ENCODE measurements around the gene DMRTC2. TPM values are rescaled to one million over a fixed set of nuclear protein-coding genes. Genes with fewer than 3 reads are reported as not detected.

Gene DMRTC2
- total and polyA plus RNA-seq, 9 of the 15 experiments (the other 6 are each of a cell fraction or from before 2014, with no cell fraction given), result 0.03 TPM; not detected in 8

DNA sequence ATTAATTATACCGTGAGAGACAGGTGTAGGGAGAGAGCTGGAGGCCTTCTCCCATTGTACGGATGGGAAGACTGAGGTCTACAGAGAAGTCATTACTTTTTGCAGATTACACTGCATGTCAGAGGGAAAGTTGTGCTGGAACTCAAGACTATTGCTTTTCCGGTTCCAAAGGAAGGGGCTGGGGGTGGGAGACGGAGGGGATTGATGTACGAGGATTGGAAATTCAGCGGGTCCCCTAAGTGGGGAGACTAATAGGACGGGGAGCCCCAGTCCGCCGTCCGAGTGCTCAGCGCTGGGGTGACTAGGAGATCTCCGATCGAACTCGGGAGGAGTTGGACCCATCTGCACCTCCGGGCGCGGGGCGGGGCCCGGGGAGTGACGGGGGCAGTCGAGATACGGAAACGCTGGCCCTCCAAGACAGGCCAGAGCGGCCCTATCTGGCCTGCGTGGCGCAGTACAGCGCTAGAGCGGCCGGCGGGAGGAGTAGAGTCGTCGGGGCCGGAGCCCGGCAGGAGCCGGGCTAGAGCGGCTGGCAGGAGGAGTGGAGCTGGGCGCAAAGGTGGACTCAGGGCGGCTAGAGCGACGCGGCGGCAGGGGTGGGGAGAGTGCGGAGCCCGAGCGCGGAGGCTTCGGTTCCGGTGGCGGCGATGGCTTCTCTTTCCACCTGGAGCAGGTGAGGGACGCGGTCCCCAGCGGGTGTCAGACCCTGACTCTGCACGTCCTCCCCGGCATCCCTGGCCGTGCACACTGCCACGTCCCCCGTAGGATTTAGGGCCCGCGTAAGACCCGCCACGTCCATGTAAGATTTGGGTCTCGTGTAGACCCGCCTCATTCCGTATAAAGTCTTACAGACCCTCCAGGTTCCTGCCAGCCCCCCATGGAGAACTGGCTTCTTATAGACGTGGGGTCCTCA, 39.2 kb downstream of the DMRTC2 start (continued):
- TF ChIP-seq, protein P1, sequence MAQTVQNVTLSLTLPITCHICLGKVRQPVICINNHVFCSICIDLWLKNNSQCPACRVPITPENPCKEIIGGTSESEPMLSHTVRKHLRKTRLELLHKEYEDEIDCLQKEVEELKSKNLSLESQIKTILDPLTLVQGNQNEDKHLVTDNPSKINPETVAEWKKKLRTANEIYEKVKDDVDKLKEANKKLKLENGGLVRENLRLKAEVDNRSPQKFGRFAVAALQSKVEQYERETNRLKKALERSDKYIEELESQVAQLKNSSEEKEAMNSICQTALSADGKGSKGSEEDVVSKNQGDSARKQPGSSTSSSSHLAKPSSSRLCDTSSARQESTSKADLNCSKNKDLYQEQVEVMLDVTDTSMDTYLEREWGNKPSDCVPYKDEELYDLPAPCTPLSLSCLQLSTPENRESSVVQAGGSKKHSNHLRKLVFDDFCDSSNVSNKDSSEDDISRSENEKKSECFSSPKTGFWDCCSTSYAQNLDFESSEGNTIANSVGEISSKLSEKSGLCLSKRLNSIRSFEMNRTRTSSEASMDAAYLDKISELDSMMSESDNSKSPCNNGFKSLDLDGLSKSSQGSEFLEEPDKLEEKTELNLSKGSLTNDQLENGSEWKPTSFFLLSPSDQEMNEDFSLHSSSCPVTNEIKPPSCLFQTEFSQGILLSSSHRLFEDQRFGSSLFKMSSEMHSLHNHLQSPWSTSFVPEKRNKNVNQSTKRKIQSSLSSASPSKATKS (CRISPR knock-in tag; IDR thresholded peaks at IDR 0.05), result no peak
- TF ChIP-seq FOXK1 (CRISPR knock-in tag; IDR thresholded peaks at IDR 0.05; ENCODE audit: borderline replicate concordance) (no peak), CBFA2T2 (conservative IDR thresholded peaks at IDR 0.05) (no peak), SMAD2 (IDR thresholded peaks at IDR 0.05; ENCODE audit: low read depth, low read length) (no peak), CC2D1A (IDR thresholded peaks at IDR 0.05) (no peak), CSDE1 (IDR thresholded peaks at IDR 0.05) (0 out of 4 replicates have a peak, but pooled peaks of 1 of the 2 experiments have one; percentile 60), ZBTB8A (IDR thresholded peaks at IDR 0.05; ENCODE audit: partially characterized antibody) (no peak), NCOR1 (IDR thresholded peaks at IDR 0.05) (peak; percentile 54), ZNF263 (CRISPR knock-in tag; IDR thresholded peaks at IDR 0.05; ENCODE audit: borderline replicate concordance) (no peak), HSF4 (CRISPR knock-in tag; IDR thresholded peaks at IDR 0.05; ENCODE audit: borderline replicate concordance) (no peak), ZC3H8 (IDR thresholded peaks at IDR 0.05) (no peak), ZNF175 (CRISPR knock-in tag; IDR thresholded peaks at IDR 0.05; ENCODE audit: low read depth) (no peak; the same call in 1 of the 2 replicates), NEUROD1 (IDR thresholded peaks at IDR 0.05; ENCODE audit: borderline replicate concordance, low read depth, low read length, partially characterized antibody) (peak; percentile 12), HINFP (tag; conservative IDR thresholded peaks at IDR 0.05; ENCODE audit: low read depth) (no peak), THRAP3 (IDR thresholded peaks at IDR 0.05; ENCODE audit: borderline replicate concordance) (peak; percentile 74; the same call in 1 of the 2 replicates)
- TF ChIP-seq, protein P2, sequence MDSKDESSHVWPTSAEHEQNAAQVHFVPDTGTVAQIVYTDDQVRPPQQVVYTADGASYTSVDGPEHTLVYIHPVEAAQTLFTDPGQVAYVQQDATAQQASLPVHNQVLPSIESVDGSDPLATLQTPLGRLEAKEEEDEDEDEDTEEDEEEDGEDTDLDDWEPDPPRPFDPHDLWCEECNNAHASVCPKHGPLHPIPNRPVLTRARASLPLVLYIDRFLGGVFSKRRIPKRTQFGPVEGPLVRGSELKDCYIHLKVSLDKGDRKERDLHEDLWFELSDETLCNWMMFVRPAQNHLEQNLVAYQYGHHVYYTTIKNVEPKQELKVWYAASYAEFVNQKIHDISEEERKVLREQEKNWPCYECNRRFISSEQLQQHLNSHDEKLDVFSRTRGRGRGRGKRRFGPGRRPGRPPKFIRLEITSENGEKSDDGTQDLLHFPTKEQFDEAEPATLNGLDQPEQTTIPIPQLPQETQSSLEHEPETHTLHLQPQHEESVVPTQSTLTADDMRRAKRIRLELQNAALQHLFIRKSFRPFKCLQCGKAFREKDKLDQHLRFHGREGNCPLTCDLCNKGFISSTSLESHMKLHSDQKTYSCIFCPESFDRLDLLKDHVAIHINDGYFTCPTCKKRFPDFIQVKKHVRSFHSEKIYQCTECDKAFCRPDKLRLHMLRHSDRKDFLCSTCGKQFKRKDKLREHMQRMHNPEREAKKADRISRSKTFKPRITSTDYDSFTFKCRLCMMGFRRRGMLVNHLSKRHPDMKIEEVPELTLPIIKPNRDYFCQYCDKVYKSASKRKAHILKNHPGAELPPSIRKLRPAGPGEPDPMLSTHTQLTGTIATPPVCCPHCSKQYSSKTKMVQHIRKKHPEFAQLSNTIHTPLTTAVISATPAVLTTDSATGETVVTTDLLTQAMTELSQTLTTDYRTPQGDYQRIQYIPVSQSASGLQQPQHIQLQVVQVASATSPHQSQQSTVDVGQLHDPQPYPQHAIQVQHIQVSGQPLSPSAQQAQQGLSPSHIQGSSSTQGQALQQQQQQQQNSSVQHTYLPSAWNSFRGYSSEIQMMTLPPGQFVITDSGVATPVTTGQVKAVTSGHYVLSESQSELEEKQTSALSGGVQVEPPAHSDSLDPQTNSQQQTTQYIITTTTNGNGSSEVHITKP (IDR thresholded peaks at IDR 0.05; ENCODE audit: partially characterized antibody), result peak; percentile 37
- TF ChIP-seq, protein P3, sequence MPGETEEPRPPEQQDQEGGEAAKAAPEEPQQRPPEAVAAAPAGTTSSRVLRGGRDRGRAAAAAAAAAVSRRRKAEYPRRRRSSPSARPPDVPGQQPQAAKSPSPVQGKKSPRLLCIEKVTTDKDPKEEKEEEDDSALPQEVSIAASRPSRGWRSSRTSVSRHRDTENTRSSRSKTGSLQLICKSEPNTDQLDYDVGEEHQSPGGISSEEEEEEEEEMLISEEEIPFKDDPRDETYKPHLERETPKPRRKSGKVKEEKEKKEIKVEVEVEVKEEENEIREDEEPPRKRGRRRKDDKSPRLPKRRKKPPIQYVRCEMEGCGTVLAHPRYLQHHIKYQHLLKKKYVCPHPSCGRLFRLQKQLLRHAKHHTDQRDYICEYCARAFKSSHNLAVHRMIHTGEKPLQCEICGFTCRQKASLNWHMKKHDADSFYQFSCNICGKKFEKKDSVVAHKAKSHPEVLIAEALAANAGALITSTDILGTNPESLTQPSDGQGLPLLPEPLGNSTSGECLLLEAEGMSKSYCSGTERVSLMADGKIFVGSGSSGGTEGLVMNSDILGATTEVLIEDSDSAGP (CRISPR knock-in tag; IDR thresholded peaks at IDR 0.05), result no peak
